ENCODE results near the gene CACNG1.

DNA sequence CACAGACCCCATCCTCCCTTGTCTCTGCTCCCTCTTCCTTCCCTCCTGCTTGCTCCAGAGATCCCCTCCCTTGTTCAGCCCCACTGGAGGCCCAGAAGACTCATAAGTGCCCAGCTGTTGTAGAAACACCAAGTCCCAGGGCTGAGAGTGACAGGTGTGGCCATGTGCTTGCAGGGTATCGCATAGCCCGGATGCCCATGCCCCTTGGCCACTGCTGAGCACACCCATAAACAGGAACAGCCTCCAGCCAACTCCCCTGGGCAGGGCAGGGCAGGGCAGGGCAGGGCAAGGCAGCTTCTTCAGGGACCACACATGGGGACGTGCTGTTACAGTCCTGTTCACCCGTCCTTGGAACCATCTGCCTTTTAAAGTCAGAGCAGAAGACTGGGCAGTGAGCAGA, 2.0 kb downstream of the CACNG1 start:
- TF ChIP-seq, protein P1, sequence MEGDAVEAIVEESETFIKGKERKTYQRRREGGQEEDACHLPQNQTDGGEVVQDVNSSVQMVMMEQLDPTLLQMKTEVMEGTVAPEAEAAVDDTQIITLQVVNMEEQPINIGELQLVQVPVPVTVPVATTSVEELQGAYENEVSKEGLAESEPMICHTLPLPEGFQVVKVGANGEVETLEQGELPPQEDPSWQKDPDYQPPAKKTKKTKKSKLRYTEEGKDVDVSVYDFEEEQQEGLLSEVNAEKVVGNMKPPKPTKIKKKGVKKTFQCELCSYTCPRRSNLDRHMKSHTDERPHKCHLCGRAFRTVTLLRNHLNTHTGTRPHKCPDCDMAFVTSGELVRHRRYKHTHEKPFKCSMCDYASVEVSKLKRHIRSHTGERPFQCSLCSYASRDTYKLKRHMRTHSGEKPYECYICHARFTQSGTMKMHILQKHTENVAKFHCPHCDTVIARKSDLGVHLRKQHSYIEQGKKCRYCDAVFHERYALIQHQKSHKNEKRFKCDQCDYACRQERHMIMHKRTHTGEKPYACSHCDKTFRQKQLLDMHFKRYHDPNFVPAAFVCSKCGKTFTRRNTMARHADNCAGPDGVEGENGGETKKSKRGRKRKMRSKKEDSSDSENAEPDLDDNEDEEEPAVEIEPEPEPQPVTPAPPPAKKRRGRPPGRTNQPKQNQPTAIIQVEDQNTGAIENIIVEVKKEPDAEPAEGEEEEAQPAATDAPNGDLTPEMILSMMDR (IDR thresholded peaks at IDR 0.05), result no peak
- no peak for TF ChIP-seq POLR2A (IDR thresholded peaks at IDR 0.05)

All from testis (tissue), 2 donors.